ENCODE measurements around the gene STARD5.

DNA sequence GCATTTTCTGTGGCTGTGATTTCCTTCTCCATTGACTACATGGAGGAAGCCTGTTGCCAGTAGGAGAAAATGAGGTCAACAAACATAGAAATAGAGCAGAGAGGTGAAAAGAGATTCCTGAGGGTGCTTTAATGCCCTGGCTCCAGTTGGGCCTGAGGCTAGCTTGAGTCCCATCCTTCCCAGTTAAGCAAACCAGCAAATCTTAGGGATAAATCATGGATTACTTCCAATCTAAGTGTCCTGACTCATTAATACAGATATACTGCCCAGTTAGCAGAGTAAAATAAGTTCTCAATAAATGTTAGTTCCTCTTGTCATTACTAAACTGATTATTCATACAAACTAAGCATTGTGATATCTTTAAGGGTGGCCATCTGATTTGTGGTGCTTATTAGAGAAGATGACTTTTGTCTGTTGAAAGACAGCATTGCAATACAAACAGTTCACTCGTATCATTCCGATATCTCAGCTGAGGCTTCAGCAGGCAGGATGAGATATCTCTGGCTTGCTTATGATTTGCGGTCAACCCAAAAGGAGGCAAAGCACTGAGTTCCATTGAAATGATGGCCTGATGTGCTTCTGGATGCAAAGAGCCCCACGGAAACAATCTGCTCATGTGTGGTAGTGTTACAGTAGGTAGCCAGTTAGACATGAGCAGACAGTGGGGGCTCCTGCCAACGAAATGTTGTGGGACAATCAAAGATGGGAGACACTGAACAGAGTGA is 6.6 kb upstream of the STARD5 start:
- TF ChIP-seq, protein P1, sequence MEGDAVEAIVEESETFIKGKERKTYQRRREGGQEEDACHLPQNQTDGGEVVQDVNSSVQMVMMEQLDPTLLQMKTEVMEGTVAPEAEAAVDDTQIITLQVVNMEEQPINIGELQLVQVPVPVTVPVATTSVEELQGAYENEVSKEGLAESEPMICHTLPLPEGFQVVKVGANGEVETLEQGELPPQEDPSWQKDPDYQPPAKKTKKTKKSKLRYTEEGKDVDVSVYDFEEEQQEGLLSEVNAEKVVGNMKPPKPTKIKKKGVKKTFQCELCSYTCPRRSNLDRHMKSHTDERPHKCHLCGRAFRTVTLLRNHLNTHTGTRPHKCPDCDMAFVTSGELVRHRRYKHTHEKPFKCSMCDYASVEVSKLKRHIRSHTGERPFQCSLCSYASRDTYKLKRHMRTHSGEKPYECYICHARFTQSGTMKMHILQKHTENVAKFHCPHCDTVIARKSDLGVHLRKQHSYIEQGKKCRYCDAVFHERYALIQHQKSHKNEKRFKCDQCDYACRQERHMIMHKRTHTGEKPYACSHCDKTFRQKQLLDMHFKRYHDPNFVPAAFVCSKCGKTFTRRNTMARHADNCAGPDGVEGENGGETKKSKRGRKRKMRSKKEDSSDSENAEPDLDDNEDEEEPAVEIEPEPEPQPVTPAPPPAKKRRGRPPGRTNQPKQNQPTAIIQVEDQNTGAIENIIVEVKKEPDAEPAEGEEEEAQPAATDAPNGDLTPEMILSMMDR (IDR thresholded peaks at IDR 0.05; ENCODE audit: insufficient read depth, low read depth, low read length), result no peak
- no peak for TF ChIP-seq EZH2 (IDR thresholded peaks at IDR 0.05; ENCODE audit: insufficient read depth, low read length)

All from astrocyte (in vitro differentiated cells and primary cell).